Stimulated activated CD8-positive, alpha-beta memory T cell treated with anti-CD3 and anti-CD28 coated beads, Interleukin-2, amount 100 ng/mL, for 1 hour (primary cell): ENCODE results near the gene RAB3GAP1.
"Not testable (repeated sequence)": the region's sequence is repeated elsewhere in the genome, so short reads cannot be mapped to it uniquely, and the experiment has no call there.

Experiments used
- DNase-seq, 2 donors: peaks; one replicate each; pipeline ENCODE4 v3.0.0-alpha.2; 2020; ENCODE audit warnings: low read depth in 2 of 2

RAB3GAP1 gene

GRCh38 chr2:135055182-135055786, 3.2 kb downstream of the RAB3GAP1 start:
- DNase-seq = no peak

DNA sequence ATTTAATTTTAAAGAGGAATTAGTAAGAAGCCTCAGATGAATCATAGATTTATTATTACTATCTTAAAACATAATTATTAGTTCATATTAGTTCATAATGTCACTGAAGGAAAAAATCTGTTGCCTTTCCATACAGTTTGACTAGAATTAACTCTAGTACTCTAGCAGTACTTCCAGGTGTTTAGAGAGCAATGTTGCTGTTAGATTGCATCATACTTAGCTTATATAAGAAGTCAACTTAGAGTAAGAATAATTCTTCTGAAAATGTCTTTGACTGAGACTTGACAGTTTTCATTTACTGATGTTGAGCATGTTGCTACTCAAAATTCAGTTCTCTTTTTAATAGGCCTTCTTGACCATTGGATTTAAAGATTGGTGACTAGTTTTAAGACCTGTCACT, 4.7 kb downstream of the RAB3GAP1 start:
- no peak for DNase-seq

GRCh38 chr2:135059577-135059976, 7.5 kb downstream of the RAB3GAP1 start:
- DNase-seq = no peak

DNA sequence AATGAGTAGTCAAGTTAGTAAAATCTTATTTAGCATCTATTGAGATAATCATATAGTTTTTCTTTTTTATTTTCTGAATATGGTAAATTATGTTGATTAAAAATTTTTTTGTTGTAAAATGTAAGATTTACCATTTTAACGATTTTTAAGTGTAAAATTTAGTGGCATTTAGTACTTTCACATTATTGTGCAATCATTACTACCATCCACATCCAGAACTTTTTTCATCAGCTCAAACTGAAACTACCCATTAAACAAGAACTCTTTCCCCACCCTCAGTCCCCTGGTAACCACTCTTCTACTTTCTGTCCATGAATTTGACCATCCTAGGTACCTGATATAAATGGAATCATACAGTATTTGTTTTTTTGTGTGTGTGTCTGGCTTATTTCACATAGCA, 11.1 kb downstream of the RAB3GAP1 start:
- DNase-seq = no peak

GRCh38 chr2:135064149-135064548, 12.1 kb downstream of the RAB3GAP1 start:
- no peak for DNase-seq

- no peak for DNase-seq
Measured at GRCh38 chr2:135066710-135067109, 14.6 kb downstream of the RAB3GAP1 start.

DNA sequence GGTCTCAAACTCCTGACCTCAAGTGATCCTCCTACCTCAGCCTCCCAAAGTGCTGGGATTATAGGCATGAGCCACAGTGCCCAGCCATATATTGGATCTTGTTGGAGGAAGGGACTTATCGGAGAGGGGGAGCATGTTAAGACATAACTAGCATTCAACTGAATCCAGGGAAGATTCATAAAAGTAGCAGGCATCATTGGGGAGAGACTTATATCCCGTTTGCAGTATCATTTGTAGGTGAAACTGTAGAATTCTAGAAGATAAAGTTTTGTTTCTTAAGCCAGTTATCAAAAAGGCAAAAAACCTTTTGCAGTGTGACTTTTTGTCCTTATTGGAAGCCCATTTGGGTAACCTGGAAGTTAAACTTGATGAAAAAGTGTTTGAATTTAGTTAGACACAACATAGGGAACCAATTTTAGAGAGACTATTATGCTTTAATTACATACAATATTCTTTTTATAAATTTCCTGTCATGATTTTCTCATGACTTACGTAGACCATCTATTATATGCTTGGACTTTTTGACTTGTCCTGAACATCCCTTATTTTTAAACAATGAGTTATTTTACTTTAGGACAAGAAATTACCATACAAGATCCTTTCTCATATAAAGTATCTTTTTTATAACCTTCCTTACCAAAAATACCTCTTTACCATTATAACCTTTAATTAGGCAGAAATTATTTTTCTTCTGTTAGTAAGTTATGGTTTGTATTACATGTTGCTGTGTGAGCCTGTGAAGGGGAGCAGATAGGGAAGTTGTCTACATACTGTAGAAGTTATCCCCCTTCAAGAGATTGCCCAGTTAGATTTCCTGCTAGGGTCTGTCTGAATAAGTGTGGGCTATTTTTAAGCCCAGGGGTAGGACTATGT, 20.3 kb downstream of the RAB3GAP1 start:
- no peak for DNase-seq

- no peak for DNase-seq
Measured at GRCh38 chr2:135074216-135074615, 22.1 kb downstream of the RAB3GAP1 start.

DNA sequence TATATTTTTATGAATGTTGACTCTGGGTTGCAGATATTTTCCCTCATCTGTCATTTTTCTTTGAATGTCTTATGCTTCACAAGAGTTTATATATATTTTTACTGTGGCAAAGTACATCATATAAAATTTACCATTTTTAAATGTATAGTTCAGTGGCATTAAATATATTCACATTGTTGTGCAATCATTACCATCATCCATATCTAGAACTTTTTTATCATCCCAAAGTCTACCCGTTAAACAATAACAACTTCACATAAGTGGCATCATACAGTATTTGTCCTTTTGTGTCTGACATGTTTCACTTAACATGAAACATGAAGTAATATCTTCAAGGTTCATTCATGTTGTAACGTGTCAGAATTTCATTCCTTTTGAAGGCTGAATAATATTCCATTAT, 24.5 kb downstream of the RAB3GAP1 start:
- no peak for DNase-seq

DNA sequence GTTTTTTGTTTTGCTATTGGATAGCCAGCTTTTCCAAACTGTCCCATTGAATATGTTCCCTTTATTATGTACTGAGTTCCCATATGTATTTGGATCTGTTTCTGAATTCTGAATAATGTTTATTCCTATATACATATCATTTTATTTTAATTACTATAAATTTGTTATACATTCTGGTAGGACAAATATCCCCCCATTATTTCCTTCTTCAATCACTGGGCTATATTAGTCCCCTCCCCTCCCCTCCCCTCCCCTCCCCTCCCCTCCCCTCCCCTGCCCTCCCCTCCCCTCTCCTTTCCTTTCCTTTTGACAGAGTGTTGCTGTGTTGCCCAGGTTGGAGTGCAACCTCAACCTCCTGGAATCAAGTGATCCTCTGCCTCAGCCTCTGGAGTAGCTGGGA, 26.3 kb downstream of the RAB3GAP1 start:
- no peak for DNase-seq

DNA sequence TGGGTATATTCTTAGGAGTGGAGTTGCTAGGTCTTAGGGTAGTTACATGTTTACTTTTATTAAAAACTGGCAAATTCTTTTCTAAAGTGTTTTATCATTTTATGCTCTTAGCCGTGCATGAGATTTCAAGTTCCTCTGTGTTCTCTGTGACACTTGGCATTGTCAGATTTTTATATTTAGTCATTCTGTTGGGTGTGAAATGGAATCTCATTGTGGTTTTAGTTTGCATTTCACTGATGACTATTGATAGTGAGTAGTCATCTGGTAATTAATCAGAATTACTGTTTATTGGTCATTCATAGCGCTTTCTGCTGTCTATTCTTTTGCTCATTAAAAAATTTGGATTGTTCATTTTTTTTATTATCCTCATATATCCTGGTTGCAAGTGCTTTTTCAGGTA, 34.1 kb downstream of the RAB3GAP1 start:
- no peak for DNase-seq

DNA sequence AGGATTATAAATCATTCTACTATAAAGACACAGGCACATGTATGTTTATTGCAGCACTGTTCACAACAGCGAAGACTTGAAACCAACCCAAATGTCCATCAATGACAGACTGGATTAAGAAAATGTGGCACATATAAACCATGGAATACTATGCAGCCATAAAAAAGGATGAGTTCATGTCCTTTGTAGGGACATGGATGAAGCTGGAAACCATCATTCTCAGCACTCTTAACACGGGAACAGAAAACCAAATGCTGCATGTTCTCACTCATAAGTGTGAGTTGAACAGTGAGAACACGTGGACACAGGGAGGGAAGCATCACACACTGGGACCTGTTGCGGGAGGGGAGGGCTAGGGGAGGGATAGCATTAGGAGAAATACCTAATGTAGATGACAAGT, 37.5 kb downstream of the RAB3GAP1 start:
- DNase-seq = not testable (repeated sequence)

DNA sequence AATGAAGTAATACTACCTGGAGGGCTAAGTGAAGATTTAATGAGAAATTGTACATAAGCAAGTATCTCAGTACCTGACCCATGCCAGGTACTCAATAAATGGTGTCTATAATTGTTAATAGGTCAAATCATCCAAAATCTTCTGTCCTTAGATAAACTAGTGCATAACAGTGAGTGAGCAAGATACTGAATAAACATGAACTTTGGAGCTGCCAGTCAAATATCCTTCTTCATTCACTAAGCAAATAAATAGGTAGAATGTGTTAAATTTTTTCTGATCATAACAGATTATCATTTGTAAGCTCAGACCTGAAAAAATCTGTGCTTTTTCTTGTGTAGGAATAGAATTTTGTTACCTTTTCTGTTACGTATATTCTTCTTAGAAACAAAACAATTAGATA, 39.6 kb downstream of the RAB3GAP1 start:
- no peak for DNase-seq

DNA sequence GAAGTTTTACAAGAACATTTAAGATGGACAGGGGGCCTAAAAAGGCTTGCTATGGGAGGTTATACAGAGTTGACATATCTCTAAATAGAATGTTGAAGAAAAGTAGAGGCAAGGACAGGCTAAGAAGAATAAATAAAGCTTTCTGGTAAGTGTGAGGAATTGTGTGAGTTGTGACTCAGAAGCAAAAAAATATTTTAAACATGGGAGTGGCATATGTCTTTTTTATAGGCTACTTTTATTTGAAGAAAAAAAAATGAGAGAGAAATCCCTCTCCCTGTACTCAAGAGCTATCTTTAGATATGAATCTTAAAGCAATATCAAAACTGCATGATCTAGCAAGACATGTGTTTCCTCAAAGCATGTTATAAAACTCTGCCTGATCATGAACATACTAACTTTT, 41.1 kb downstream of the RAB3GAP1 start:
- DNase-seq = no peak

GRCh38 chr2:135093670-135094330, 41.7 kb downstream of the RAB3GAP1 start:
- no peak for DNase-seq

DNA sequence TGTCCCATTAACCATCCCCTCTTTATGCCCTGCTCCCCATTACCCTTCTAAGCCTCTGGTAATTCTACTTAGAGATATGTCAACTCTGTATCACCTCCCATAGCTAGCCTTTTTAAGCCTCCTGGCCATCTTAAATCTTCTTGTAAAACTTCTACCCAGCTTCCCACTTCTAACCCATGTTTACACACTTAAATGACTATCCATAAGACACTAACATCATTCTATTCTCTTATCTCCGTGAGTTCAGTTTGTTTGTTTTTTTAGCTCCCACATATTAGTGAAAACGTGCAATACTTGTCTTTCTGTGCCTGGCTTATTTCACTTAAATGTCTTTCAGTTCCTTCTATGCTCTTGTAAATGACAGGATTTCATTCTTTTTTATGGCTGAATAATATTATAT, 42.4 kb downstream of the RAB3GAP1 start:
- no peak for DNase-seq

DNA sequence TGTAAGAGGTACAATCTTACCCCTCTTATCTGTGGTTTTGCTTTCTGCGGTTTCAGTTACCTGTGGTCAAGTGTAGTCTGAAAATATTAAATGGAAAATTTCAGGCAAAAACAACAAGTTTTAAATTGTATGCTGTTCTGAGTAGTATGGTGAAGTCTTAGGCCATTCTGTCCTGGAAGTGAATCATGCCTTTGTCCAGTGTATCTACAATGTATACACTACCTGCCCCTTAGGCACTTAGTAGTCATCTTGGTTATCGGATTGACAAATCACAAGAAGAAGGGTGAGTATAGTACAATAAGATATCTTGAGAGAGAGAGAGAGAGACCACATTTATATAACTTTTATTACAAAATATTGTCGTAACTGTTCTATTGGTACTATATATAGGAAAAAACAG, 43.5 kb downstream of the RAB3GAP1 start:
- DNase-seq = no peak

GRCh38 chr2:135096665-135097446, 44.8 kb downstream of the RAB3GAP1 start:
- no peak for DNase-seq

- DNase-seq = no peak
Measured at GRCh38 chr2:135097532-135098231, 45.6 kb downstream of the RAB3GAP1 start.

DNA sequence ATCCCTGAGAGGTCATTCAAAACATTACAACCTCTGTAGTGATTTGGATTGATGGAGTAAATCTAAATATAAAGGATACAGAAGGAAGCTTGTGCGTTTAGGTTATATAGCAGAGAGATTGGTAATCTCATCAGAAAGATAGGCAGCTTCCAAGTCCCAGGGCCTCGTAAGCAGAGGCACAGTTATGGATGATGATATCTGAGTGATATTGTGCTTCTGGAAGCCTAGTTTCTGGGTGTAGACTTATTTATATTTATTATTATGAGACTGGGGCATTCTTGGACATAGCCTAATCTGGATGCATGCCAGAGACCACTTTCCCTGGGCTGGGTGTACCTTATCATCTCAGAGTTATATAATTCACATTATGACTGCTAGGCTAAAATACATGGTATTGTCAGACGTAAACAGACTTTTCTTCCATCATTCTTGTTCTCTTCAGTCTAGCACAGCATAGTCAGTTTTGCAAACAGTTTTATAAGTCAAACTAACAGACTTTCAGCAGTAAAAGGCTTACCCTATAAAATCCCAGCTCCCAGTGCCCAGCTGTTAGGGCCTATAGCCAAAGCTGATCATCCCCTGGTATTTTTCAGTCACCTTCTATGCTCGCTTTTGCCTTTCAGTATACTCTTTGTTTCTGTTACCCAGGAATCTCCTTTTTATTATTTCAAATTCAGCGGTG, 47.9 kb downstream of the RAB3GAP1 start:
- no peak for DNase-seq

- no peak for DNase-seq
Measured at GRCh38 chr2:135103843-135104242, 51.8 kb downstream of the RAB3GAP1 start.
